HEK293 (cell line): ENCODE results near the gene MTERF4.

Experiments
- CTCF ChIA-PET: fragments of 350-600 bp; formaldehyde crosslinking; extraction: SDS; loops from one replicate; lab custom pipeline; 2021; ENCODE audit warnings: antibody characterized with exemption; lab: Yijun Ruan, JAX
- POLR2A ChIA-PET: fragments of 300-600 bp; formaldehyde crosslinking; extraction: SDS; loops from one replicate; lab custom pipeline; 2020; ENCODE audit warnings: antibody characterized with exemption, inconsistent platforms; lab: Yijun Ruan, JAX
- H3K27ac ChIP-seq: fragments of 200-500 bp; sonication (Bioruptor generic); 2 replicates; pipeline ENCODE4 v1.5.1; 2014; ENCODE audit warnings: low read depth, low read length, control low read depth, inconsistent platforms; ENCODE audit errors: extremely low read depth
- H3K36me3 ChIP-seq, 2 experiments: fragments of 200-500 bp in 1 of 2; sonication (Bioruptor generic) in 1 of 2; 1 replicate in 1 of 2; 2 replicates in 1 of 2; pipeline ENCODE4 v1.5.1; 2014 to 2017; ENCODE audit warnings: inconsistent platforms in 2 of 2, low read length in 2 of 2; ENCODE audit not compliant: control insufficient read depth in 2 of 2, insufficient read depth in 1 of 2
- H3K4me1 ChIP-seq: fragments of 200-500 bp; sonication (Bioruptor generic); 2 replicates; pipeline ENCODE4 v1.5.1; 2014; ENCODE audit warnings: mild to moderate bottlenecking, low read length, inconsistent platforms; ENCODE audit not compliant: control insufficient read depth, insufficient read depth
- H3K4me3 ChIP-seq: 2 replicates; pipeline ENCODE4 v1.5.1; 2011; ENCODE audit warnings: low read depth, mild to moderate bottlenecking, control low read depth, low read length, moderate library complexity
- H3K9me3 ChIP-seq: fragments of 200-500 bp; sonication (Bioruptor generic); 2 replicates; pipeline ENCODE4 v1.5.1; 2014; ENCODE audit warnings: low read depth, low read length, inconsistent platforms; ENCODE audit not compliant: control insufficient read depth, insufficient read depth
- ATF2 ChIP-seq: fragments of 450-650 bp; formaldehyde crosslinking; IDR thresholded peaks from 2 replicates; pipeline ENCODE4 v1.5.1; 2016; ENCODE audit warnings: missing biosample characterization, missing genetic modification characterization, low read depth
- HIC1 ChIP-seq: fragments of 450-650 bp; formaldehyde crosslinking; IDR thresholded peaks from 2 replicates; pipeline ENCODE4 v1.5.1; 2016; ENCODE audit warnings: missing biosample characterization, missing genetic modification characterization
- IKZF3 ChIP-seq: fragments of 450-650 bp; IDR thresholded peaks from 2 replicates; pipeline ENCODE4 v1.5.0; 2018; ENCODE audit warnings: missing biosample characterization, mild to moderate bottlenecking, missing genetic modification characterization, moderate library complexity
- PRDM1 ChIP-seq: fragments of 450-650 bp; formaldehyde crosslinking; IDR thresholded peaks from 2 replicates; pipeline ENCODE4; 2016; ENCODE audit warnings: missing biosample characterization, missing genetic modification characterization
- SCRT2 ChIP-seq: fragments of 450-650 bp; formaldehyde crosslinking; IDR thresholded peaks from 2 replicates; pipeline ENCODE4 v1.5.1; 2016; ENCODE audit warnings: missing biosample characterization, missing genetic modification characterization
- SETDB1 ChIP-seq: IDR thresholded peaks from one replicate; pipeline ENCODE4 v1.6.1; 2017; ENCODE audit warnings: mild to moderate bottlenecking, low read length, moderate library complexity, mixed read lengths; ENCODE audit not compliant: insufficient read length
- YY2 ChIP-seq: fragments of 450-650 bp; formaldehyde crosslinking; IDR thresholded peaks from 2 replicates; pipeline ENCODE4 v1.5.1; 2016; ENCODE audit warnings: missing biosample characterization, missing genetic modification characterization
- ZBTB21 ChIP-seq: fragments of 450-650 bp; formaldehyde crosslinking; IDR thresholded peaks from 2 replicates; pipeline ENCODE4 v1.5.1; 2017; ENCODE audit warnings: missing biosample characterization, missing genetic modification characterization
- ZBTB8A ChIP-seq: fragments of 450-650 bp; formaldehyde crosslinking; IDR thresholded peaks from 2 replicates; pipeline ENCODE4 v1.5.1; 2016; ENCODE audit warnings: missing biosample characterization, missing genetic modification characterization
- ZFHX2 ChIP-seq: fragments of 450-650 bp; formaldehyde crosslinking; conservative IDR thresholded peaks from 2 replicates; pipeline ENCODE4 v1.5.1; 2016; ENCODE audit warnings: missing biosample characterization, missing genetic modification characterization
- ZNF157 ChIP-seq: fragments of 450-650 bp; formaldehyde crosslinking; IDR thresholded peaks from 2 replicates; pipeline ENCODE4 v1.5.1; 2016; ENCODE audit warnings: missing biosample characterization, missing genetic modification characterization
- ZNF2 ChIP-seq: fragments of 450-650 bp; formaldehyde crosslinking; IDR thresholded peaks from 2 replicates; pipeline ENCODE4 v1.5.1; 2016; ENCODE audit warnings: missing biosample characterization, missing genetic modification characterization
- ZNF350 ChIP-seq: fragments of 450-650 bp; formaldehyde crosslinking; IDR thresholded peaks from 2 replicates; pipeline ENCODE4 v1.5.0; 2017; ENCODE audit warnings: missing biosample characterization, mild to moderate bottlenecking, missing genetic modification characterization
- ZNF362 ChIP-seq: fragments of 450-650 bp; formaldehyde crosslinking; IDR thresholded peaks from 2 replicates; pipeline ENCODE4 v1.5.1; 2016; ENCODE audit warnings: missing biosample characterization, missing genetic modification characterization
- ZNF366 ChIP-seq: fragments of 450-650 bp; formaldehyde crosslinking; conservative IDR thresholded peaks from 2 replicates; pipeline ENCODE4 v1.5.1; 2016; ENCODE audit warnings: missing biosample characterization, missing genetic modification characterization
- ZNF423 ChIP-seq: fragments of 450-650 bp; formaldehyde crosslinking; IDR thresholded peaks from 2 replicates; pipeline ENCODE4 v1.5.1; 2016; ENCODE audit warnings: missing biosample characterization, missing genetic modification characterization
- ZNF433 ChIP-seq: fragments of 450-650 bp; formaldehyde crosslinking; IDR thresholded peaks from 2 replicates; pipeline ENCODE4 v1.5.1; 2016; ENCODE audit warnings: missing biosample characterization, missing genetic modification characterization, low read depth
- ZNF510 ChIP-seq: fragments of 450-650 bp; formaldehyde crosslinking; IDR thresholded peaks from 2 replicates; pipeline ENCODE4 v1.5.1; 2018; ENCODE audit warnings: mild to moderate bottlenecking, missing genetic modification characterization, missing biosample characterization; ENCODE audit not compliant: insufficient replicate concordance
- ZNF544 ChIP-seq: fragments of 450-650 bp; formaldehyde crosslinking; IDR thresholded peaks from 2 replicates; pipeline ENCODE4 v1.5.0; 2017; ENCODE audit warnings: missing biosample characterization, missing genetic modification characterization
- ZNF548 ChIP-seq: fragments of 450-650 bp; formaldehyde crosslinking; IDR thresholded peaks from 2 replicates; pipeline ENCODE4 v1.5.1; 2016; ENCODE audit warnings: missing biosample characterization, missing genetic modification characterization
- ZNF677 ChIP-seq: fragments of 450-650 bp; IDR thresholded peaks from 2 replicates; pipeline ENCODE4 v1.5.0; 2018; ENCODE audit warnings: missing biosample characterization, mild to moderate bottlenecking, missing genetic modification characterization, moderate library complexity
- ZSCAN30 ChIP-seq: fragments of 450-650 bp; IDR thresholded peaks from 2 replicates; pipeline ENCODE4 v1.5.1; 2018; ENCODE audit warnings: missing biosample characterization, mild to moderate bottlenecking, missing genetic modification characterization, moderate library complexity

MTERF4 gene

DNA sequence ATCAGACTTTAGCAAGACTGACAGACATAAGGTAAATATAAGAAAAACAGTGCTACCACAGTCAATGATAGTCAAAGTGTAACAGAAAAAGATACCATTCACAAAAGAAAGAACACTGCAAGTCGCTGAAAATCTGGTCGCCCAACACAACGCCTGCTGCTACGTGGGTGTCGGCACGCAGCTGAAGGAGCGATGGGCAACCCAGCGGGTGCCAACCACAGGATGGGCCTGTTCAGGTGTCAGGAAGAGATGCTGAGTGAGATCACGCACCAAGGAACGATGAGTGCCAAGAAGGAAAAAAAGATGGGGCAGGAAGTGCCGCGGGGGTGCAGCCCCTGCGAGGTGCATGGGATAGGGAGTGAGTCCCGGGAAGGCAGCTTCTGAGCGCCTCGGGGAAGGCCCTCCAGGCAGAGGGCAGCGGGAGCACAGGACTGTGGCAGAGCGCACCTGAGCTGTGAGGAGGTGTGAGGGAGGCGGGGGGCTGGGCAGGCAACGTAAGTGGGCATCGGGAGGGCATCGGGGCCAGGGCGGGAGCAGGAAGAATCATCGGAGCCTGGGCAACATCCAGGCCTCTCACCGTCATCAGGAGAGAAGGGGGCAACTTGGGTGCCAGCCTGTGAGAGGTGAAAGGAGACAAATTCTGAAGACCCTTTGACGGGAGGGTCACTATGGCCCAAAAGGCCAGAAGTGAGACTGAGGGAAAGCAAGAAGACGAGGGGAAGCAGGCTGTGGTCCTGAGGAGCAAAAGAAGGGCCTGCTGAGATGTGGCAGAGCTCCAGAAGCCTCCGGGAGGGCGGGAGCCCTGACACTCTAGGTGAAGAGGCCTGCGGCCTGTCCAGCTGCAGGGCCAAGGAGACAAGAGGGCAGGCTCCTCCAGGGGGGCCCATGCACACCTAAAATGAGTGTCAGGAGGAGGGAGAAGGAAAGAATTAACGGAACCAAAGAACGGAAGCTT lies 14.8 kb upstream of the MTERF4 start:
- peaks cover 15 to 67% of the 10 kb centered on the region in 2 experiments for H3K36me3 ChIP-seq
- H3K27ac ChIP-seq = no peak overlapping the region
- ChIA-PET CTCF (no interaction called here), POLR2A (no interaction called here)
- H3K4me1 ChIP-seq = no peaks in the 10 kb centered on the region
- H3K4me3 ChIP-seq = no peak overlapping the region
- TF ChIP-seq ZNF423 (tag by site-specific recombination) (no peak), HIC1 (tag by site-specific recombination) (no peak), ZNF510 (tag by site-specific recombination) (no peak), PRDM1 (tag by site-specific recombination) (no peak), ZNF362 (tag by site-specific recombination) (no peak), ZBTB21 (tag by site-specific recombination) (no peak), IKZF3 (tag by site-specific recombination) (no peak), ZNF677 (tag by site-specific recombination) (no peak), ZNF433 (tag by site-specific recombination) (no peak), SCRT2 (tag by site-specific recombination) (no peak), ZNF350 (tag by site-specific recombination) (no peak), ZNF544 (no peak), ZNF2 (tag by site-specific recombination) (no peak), ZBTB8A (tag by site-specific recombination) (no peak), ZNF548 (tag by site-specific recombination) (no peak), ZSCAN30 (tag by site-specific recombination) (no peak), ZNF366 (tag by site-specific recombination) (no peak), ZFHX2 (tag by site-specific recombination) (no peak), ZNF157 (tag by site-specific recombination) (no peak), SETDB1 (no peak)
- no peaks in the 10 kb centered on the region for H3K9me3 ChIP-seq

GRCh38 chr2:241115361-241115760 lies 13.3 kb upstream of the MTERF4 start:
- H3K9me3 ChIP-seq = no peaks in the 10 kb centered on the region
- CTCF ChIA-PET = no interaction called here
- peaks cover 8 to 63% of the 10 kb centered on the region in 2 experiments for H3K36me3 ChIP-seq
- H3K4me3 ChIP-seq = no peak overlapping the region
- no peak for TF ChIP-seq YY2 (tag by site-specific recombination)
- TF ChIP-seq ATF2 (tag by site-specific recombination) = no peak
- no peak overlapping the region for H3K27ac ChIP-seq
- POLR2A ChIA-PET = no interaction called here
- H3K4me1 ChIP-seq = no peaks in the 10 kb centered on the region
